ENCODE data around the gene ZHX3.

DNA sequence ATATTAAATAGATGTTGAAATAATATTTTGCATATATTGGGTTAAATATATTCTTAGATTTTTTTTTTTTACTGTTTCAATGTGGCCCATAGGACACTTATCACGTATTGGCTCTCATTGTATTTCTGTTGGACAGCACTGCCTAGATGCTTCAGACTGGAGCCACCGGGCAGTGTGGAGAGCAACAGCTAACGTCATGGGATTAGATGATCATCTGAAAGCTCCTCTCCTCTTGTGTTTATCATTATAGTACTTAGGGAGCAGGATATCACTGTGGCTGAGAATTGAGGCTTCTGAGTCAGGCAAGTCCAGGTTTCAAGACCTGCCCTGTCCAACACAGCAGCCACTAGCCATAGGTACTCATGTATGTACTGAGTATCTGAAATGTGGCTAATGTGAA lies 87.4 kb downstream of the ZHX3 start:
- TF ChIP-seq, protein P1, sequence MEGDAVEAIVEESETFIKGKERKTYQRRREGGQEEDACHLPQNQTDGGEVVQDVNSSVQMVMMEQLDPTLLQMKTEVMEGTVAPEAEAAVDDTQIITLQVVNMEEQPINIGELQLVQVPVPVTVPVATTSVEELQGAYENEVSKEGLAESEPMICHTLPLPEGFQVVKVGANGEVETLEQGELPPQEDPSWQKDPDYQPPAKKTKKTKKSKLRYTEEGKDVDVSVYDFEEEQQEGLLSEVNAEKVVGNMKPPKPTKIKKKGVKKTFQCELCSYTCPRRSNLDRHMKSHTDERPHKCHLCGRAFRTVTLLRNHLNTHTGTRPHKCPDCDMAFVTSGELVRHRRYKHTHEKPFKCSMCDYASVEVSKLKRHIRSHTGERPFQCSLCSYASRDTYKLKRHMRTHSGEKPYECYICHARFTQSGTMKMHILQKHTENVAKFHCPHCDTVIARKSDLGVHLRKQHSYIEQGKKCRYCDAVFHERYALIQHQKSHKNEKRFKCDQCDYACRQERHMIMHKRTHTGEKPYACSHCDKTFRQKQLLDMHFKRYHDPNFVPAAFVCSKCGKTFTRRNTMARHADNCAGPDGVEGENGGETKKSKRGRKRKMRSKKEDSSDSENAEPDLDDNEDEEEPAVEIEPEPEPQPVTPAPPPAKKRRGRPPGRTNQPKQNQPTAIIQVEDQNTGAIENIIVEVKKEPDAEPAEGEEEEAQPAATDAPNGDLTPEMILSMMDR (IDR thresholded peaks at IDR 0.05; ENCODE audit: insufficient read depth, low read length) = no peak
- TF ChIP-seq POLR2AphosphoS5 (IDR thresholded peaks at IDR 0.05; ENCODE audit: low read depth) (no peak), GABPA (IDR thresholded peaks at IDR 0.05; ENCODE audit: low read depth) (no peak)
